ENCODE results near the gene THRB. TPM values are rescaled to one million over a fixed set of nuclear protein-coding genes. Genes with fewer than 3 reads are reported as not detected.

THRB gene
- total and polyA plus RNA-seq, 12 donors: 3.8 to 32.8 (median 26.0) TPM

DNA sequence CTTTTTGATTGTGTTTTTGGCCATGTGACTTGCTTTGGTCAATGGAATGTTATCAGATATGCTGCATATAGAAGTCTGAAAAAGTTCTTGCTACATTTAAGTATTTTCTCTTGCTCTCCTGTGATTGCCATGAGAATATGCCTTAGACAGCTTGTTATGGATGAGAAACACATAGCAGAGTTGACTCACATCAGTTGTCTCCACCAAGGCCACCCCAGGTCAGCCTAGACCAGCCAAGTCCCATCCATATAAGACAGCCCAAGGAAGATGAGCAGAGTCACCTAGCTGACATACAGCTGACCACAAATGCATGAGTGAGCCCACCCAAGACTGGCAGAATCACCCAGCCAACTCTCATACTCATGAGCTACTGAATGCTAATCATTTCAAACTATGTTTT, 153.0 kb downstream of the THRB start:
- intact Hi-C loops (cut with DNase I): no loop called here
- TF ChIP-seq, protein P1, sequence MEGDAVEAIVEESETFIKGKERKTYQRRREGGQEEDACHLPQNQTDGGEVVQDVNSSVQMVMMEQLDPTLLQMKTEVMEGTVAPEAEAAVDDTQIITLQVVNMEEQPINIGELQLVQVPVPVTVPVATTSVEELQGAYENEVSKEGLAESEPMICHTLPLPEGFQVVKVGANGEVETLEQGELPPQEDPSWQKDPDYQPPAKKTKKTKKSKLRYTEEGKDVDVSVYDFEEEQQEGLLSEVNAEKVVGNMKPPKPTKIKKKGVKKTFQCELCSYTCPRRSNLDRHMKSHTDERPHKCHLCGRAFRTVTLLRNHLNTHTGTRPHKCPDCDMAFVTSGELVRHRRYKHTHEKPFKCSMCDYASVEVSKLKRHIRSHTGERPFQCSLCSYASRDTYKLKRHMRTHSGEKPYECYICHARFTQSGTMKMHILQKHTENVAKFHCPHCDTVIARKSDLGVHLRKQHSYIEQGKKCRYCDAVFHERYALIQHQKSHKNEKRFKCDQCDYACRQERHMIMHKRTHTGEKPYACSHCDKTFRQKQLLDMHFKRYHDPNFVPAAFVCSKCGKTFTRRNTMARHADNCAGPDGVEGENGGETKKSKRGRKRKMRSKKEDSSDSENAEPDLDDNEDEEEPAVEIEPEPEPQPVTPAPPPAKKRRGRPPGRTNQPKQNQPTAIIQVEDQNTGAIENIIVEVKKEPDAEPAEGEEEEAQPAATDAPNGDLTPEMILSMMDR (IDR thresholded peaks at IDR 0.05): no peak
- Histone ChIP-seq H3K9me3 (no peaks in the 10 kb centered on the region), H3K27ac (no peak overlapping the region), H3K27me3 (no peaks in the 10 kb centered on the region), H3K36me3 (no peaks in the 10 kb centered on the region), H3K4me3 (no peak overlapping the region), H3K4me1 (peaks cover 0 to 47% (median 19%) of the 10 kb centered on the region in 9 donors)
- no peak for ATAC-seq
- no peak for DNase-seq

DNA sequence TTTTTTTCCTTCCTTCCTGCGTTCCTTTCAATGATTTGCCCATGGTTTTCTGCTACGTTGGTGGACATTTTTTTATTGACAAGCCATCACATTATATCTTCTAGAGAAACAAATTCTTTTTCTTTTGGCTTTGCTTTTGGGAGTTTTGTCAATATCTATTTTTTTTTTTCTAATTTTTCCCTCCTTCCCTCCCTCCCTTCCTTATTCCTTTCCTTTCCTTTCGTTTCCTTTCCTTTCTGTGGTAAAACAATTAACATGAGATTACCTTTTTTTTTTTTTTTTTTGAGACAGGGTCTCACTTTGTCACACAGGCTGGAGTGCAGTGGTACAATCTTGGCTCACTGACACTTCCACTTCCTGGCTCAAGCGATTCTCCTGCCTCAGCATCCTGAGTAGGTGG, 153.7 kb downstream of the THRB start:
- TF ChIP-seq, protein P1 (IDR thresholded peaks at IDR 0.05): no peak
- H3K36me3 ChIP-seq: no peaks in the 10 kb centered on the region
- H3K27me3 ChIP-seq: no peaks in the 10 kb centered on the region
- H3K4me3 ChIP-seq: no peak overlapping the region
- ATAC-seq: no peak
- peaks cover 0 to 47% (median 19%) of the 10 kb centered on the region in 9 donors for H3K4me1 ChIP-seq
- no peak for DNase-seq
- H3K9me3 ChIP-seq: no peaks in the 10 kb centered on the region
- intact Hi-C loops (cut with DNase I): no loop called here
- WGBS, 2 donors: 79% methylated on average over 4 of the region's 4 CpGs
- no peak overlapping the region for H3K27ac ChIP-seq

DNA sequence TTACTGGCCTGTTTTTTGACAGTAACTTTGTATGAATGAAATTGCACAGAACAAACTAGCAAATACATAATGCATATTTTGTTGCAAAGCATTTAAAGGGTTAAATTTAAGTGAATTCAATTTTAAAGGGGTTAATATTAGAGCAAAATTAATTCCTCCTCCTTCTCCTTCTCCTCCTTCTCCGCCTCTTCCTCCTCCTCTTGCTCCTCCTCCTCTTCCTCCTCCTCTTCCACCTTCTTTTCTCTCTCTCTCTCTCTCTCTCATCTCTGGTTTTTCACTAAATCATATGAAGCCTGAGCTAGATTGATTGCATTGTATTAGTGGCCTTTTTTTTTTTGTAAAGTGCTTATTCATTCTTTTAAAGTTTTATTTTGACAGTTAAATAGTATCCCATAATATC, 154.5 kb downstream of the THRB start:
- WGBS, 2 donors: 62 to 79% methylated on average over 1 of the region's 1 CpG
- no peaks in the 10 kb centered on the region for H3K36me3 ChIP-seq
- no peak for DNase-seq
- H3K4me1 ChIP-seq: peaks cover 0 to 43% (median 19%) of the 10 kb centered on the region in 9 donors
- H3K4me3 ChIP-seq: no peak overlapping the region
- no peak overlapping the region for H3K27ac ChIP-seq
- ATAC-seq: no peak
- TF ChIP-seq, protein P1 (IDR thresholded peaks at IDR 0.05): no peak
- H3K9me3 ChIP-seq: no peaks in the 10 kb centered on the region
- intact Hi-C loops (cut with DNase I): no loop called here
- no peaks in the 10 kb centered on the region for H3K27me3 ChIP-seq

DNA sequence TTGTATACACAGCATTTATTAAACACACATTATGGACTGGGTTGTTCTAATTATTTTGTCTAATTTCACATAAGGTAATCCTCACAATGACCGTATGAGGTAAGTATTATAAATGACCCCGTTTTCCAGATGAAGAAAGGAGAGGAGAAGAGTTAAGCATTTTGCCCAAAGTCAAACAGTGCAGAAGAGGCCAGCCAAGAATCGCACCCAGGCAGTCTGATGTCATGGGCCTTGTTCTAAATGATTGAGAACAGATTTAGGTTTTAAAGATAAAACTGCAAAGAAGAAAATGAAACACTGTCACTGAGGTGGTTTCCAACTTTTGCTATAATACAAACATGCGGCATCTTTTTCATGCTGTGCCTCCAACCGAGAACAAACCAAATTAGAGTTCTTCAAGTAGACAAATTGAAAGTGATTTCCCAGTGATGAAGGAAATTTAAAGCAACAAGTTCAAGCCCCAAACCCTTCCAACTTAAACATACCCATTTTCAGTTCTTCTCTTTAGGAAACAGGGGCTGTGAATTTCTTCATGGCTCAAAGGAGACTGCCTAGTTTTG, 155.3 kb downstream of the THRB start:
- ATAC-seq: peak in 2 of 8 donors; percentile 30 to 42
- Histone ChIP-seq H3K9me3 (no peaks in the 10 kb centered on the region), H3K27me3 (no peaks in the 10 kb centered on the region), H3K4me1 (peaks cover 0 to 35% (median 19%) of the 10 kb centered on the region in 9 donors), H3K36me3 (no peaks in the 10 kb centered on the region), H3K27ac (no peak overlapping the region), H3K4me3 (no peak overlapping the region)
- 58 to 67% methylated on average over 5 of the region's 5 CpGs for WGBS, 2 donors
- no peak for DNase-seq
- intact Hi-C loops (cut with DNase I): no loop called here
- TF ChIP-seq, protein P1 (IDR thresholded peaks at IDR 0.05): no peak
